DMS53 treated with DMSO at 0.1 percent for 48 hours (cell line): ENCODE results near the gene OLFML1.

Experiments
- DNase-seq: peaks from one replicate; lab custom pipeline; 2025; ENCODE audit not compliant: unreplicated experiment; lab: John Stamatoyannopoulos, UW

OLFML1 gene

GRCh38 chr11:7559398-7560283, 74.3 kb downstream of the OLFML1 start:
- no peak for DNase-seq
